HG03097 (cell line): ENCODE results near the gene VANGL2.
"Not testable (repeated sequence)": the region's sequence is repeated elsewhere in the genome, so short reads cannot be mapped to it uniquely, and the experiment has no call there.

Source experiments
- ATAC-seq: cut with Tn5 transposase; IDR thresholded peaks from one replicate; pipeline ENCODE4 v1.9.1; 2021; ENCODE audit not compliant: unreplicated experiment, low FRiP score

Gene VANGL2

DNA sequence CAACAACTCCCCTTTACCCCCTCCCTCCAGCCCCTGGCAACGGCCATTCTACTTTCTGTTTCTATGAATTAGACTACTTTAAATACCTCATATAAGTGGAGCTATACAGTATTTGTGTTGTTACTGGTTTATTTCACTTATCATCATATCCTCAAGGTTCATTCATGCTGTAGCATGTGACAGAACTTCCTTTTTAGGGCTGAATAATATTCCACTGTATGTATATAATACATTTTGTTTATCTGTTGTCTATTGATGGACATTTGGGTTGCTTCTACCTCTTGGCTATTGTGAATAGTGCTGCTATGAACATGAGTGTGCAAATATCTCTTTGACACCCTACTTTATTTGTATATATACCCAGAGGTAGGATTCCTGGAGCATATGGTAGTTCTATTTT lies 31.3 kb upstream of the VANGL2 start:
- ATAC-seq, result no peak

DNA sequence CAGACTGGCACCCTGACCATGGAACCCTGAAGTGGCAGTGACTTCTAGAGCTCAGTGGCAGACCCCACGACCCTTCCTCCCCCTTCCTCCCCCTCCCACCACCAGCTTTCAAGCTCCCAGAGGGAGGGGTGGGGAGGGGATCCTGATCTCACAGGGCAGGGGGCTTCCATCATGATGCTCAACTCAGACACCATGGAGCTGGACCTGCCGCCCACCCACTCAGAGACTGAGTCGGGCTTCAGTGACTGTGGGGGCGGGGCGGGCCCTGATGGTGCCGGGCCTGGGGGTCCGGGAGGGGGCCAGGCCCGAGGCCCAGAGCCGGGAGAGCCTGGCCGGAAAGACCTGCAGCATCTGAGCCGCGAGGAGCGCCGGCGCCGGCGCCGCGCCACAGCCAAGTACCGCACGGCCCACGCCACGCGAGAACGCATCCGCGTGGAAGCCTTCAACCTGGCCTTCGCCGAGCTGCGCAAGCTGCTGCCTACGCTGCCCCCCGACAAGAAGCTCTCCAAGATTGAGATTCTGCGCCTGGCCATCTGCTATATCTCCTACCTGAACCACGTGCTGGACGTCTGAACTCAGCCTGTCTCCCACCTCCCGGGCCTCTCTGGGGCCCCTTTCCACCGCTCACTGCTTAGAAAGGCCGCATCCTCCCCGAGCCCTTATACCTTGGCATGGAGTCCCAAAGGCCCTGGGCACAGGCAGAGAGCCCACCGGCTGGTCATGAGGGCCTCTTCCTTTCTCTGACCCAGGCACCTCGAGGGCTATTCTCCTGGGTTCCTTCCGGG lies 29.6 kb upstream of the VANGL2 start:
- no peak for ATAC-seq

DNA sequence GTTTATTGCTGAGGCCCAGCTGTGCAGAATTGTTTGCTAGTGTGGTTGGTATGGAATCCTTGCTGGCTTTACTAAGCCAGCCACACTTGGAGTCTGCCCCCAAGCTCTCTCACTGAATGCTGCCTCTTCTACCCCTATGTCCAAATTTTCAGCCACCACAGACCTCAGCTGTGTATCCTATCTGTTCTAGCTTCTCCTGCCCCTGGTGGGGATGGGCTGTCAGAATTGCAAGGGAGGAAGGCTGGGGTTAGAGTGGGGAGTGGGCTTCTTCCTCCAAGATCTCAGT lies 29.1 kb upstream of the VANGL2 start:
- no peak for ATAC-seq

DNA sequence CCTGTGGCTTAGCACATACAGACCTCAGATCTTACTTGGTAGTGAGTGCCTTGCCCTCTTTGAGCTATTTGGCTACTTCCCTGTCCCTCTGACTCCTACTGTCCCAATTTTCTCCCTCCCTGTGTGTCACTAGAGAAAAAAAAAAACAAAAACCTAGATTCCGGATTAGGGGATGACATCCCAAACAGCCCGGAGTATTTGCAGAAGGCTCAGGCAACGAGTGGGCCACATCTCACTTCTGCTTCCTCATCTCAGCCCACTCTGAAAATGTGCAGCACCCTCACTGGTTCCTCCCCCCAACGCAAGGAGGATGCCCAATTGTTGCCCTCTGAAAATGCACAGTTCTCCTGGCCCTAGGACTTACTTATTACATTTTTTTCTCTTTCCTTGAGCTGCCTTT lies 28.6 kb upstream of the VANGL2 start:
- no peak for ATAC-seq

DNA sequence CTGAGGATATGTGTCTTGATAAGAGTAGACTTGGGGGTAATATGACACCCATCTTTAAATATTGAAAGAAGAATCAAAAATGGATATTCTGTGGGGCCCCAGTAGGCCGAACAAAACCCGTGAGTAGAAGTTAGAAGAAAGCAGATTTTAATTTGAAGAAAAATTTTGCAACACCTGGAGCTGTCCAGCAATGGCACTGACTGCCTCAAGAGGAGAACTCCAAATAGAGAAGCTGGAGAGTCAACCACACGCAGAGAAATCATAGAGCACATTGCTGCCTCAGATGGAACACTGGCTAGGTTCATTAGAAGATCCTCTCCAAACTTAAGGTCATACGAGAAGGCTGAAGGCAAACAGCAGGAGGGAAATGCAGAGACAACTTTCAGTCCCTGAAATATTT lies 26.7 kb upstream of the VANGL2 start:
- no peak for ATAC-seq

DNA sequence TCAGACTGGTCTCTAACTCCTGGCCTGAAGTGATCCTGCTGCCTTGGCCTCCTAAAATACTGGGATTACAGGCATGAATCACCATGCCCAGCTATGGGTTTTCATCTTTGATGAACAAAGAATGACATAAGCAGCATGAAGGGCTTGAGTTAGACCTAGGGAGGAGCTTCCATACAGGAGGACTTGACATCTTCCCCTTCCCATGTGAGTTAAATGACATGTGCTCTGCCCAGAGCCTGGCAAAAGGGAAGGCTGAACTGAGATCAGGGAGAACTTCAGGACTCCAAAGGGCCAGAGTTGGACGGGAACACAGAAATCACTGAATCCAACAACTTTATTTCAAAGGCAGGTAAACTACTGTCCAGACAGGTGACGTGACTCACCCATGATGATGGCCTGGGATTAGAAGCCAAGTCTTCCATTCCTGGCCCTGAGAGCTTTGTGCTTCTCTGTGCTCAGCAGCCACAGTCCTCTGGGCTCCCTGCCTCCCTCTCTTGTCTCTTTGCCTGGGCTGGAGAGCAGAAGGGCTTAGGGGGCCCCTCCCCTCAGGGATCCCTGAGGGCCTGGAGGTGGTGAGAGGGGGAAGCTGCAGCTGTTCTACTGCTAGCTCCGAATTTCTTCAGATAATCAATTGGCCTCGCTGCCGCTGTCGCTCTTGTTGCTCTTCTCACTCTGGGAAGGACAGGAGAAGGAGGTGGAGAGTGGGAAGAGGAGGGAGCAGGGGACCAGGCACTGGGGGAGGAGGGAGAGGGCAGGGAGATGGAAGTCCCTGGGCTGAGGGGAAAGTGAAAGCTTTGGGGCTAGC lies 25.9 kb upstream of the VANGL2 start:
- ATAC-seq, result no peak

DNA sequence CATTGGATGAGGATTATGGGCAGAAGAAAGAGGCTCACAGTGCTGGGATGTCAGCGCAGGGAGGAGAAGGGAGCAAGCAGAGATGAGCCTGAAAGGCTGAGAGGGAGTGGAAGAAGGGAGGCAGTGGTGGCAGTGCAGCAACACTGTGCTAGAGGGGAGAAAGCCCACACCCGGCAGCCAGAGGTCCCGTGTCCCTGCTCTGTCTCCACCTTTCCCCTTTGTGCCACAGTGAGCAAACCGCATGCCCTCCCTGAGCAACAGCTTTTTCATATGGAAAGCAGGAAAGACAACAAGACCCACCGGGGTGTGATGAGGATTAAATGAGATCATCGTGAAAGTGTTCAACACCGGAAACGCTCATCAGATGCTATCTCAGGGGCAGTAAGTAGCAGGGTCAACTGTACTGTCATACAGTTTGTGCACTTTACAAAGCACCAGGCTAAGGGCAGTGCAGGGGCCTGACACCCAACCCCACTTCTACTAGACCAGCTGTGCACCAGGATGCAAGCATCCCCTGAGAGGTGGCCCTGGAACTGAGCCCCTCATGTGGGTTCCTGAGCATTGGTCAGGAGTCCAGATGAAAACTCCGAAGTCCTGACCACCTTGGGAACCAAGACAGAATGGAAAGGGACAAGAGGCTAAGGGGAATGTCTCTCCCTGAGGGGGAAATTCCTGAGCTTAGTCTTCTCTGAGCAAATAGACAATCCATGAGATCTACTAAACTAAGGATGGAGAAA lies 24.4 kb upstream of the VANGL2 start:
- ATAC-seq, result no peak

DNA sequence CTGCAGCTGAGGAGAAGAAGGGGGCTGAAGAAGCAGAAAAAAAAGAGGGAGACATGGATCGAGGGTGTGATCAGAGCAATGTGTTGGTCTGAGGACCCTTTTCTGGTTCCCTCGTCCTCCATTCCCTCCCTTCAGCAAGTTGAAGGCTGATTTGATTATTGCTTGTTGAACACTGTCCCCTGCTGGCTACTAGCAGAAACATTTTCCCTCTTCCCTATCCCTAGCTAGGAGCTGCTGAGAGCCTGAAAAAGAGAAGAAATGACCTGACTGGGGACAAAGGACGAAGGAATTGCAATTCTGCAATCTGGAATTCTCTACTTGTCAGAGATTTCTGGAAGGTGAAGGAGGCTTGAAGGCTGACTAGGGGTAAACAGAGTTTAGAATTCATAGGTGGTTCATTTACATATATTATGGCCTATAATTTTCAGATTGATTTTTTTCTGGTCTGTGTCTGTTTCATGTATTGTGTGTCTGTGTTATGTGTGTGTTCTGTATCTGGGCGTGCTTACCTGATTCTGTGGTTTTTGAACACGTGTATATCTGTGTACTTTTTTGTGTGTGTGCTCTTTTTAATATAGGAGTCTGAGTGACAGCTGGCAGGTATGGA lies 23.7 kb upstream of the VANGL2 start:
- ATAC-seq, result no peak

DNA sequence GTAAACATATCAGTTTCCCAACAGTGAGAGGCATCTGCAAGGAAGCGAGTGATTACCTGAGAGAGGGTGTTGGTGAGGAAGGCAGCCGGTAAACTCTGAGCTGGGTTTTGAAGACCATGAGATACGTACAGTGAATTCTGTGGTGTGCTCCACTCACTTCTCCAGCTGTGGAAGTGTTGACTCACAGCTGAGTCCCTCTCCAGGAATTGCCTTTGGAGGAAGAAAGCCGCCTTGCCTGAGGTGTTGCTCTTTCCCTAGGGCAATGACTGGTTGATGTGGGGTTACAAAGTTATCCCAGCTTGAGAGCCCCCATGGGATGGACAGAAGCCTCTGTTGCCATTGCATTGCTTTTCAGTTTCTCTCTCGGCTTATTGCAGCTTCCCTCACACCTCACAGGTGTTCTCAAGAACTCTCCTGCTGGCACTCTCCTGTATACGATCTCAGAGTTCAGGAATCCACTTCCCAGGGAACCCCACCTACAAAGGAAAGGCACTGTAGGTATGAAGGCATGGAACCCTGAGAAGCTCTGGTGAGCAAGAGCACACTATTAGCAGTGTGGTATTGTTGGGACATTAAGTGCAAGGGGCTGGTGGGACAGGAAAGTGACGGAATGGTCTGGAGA lies 22.7 kb upstream of the VANGL2 start:
- ATAC-seq, result no peak

DNA sequence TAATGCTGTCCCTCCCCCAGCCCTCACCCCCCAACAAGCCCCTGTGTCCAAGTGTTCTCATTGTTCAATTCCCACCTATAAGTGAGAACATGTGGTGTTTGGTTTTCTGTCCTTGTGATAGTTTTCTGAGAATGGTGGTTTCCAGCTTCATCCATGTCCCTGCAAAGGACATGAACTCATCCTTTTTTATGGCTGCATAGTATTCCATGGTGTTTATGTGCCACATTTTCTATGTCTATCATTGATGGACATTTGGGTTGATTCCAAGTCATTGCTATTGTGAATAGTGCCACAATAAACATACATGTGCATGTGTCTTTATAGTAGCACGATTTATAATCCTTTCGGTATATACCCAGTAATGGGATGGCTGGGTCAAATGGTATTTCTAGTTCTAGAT lies 15.6 kb upstream of the VANGL2 start:
- not testable (repeated sequence) for ATAC-seq

DNA sequence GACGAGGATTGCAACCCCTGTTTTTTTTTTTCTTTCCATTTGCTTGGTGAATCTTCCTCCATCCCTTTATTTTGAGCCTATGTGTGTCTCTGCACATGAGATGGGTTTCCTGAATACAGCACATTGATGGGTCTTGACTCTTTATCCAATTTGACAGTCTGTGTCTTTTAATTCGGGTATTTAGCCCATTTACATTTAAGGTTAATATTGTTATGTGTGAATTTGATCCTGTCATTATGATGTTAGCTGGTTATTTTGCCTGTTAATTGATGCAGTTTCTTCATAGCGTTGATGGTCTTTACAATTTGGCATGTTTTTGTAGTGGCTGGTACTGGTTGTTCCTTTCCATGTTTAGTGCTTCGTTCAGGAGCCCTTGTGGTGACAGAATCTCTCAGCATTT lies 12.0 kb upstream of the VANGL2 start:
- ATAC-seq, result not testable (repeated sequence)

DNA sequence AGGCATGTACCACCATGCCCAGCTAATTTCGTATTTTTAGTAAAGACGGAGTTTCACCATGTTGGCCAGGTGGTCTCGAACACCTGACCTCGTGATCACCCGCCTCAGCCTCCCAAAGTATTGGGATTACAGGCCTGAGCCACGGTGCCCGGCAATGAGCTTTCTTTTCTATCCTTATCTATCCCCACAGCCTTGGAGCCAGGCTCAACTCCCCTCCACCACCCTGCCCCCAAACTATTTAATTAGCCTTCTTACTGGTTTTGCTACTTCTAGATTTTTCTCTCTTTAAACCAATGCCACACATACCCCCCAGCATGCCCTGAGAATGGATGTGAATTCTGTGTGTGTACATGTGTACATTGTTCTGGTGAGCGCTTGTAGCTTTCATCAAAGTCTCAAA lies 5.7 kb upstream of the VANGL2 start:
- ATAC-seq, result no peak

DNA sequence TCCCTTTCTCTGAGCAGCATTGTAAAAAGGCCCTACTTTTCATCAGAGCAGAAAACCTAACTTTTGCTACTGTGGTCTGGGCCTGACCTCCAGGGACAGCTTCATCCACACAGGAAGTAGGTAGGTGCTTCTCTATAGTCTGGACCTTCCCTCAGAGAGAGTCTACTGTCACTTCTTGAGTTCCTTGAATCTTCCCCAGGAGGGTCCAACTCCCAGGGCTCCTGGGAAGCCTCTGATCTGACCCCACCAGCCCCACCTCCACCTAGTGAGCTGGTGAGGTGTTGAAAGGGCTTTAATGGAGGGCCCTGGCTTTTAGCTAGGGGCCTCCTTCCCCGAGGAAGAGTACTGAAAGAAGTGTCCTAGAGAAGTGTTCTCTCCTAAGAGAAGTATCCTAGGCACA lies 2.7 kb upstream of the VANGL2 start:
- no peak for ATAC-seq

DNA sequence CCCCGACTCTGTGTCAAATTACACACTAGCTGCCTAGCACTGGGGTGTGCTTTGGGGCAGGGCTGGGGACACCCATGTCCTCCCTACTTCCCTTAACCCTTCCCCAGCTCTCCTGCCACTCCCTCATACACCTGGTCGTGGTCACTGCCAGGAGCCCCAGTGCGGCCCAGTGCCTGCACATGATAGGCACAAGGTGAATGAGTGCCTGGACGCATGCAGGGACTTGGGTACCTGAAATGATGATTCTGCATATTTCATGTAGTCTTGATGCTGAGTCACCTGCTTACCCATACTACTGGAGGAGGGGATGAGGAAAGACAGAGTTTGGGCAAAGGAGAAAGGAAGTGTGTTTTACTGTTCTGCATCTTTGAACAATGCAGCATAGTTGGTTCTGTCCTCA lies 1.5 kb upstream of the VANGL2 start:
- ATAC-seq, result no peak

DNA sequence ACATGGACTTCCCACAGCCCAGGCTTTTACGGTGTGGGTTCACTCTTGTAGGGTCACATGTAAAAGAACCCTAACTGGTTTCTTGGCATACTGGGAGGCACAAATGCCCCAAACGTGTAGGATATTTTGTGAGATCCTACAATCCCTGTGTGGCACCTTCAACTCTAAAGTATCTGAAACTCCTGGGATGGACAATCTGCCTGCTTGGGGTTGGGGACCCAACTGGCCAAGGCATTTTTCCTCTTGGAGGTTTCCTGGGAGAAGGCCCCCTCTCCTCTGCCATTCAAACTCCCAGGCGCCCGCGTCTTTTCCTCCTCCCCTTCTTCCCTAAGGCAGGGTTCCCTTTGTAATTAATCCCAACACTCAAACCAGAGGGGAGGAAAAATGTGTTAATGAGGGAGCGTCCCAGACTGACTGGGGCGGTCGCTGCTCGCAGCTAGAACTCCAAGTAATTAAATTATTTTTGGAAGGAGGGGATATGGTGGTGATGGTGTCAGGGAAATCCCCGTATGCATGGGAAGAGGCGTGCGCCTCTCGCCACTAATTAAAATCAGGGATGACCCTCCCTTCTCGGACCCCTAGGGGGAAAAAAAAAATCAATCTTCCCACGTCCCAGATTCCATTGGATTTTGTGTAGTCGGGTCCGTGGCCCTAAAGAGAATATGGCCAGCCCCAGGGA lies 681 bp upstream of the VANGL2 start:
- ATAC-seq, result no peak

DNA sequence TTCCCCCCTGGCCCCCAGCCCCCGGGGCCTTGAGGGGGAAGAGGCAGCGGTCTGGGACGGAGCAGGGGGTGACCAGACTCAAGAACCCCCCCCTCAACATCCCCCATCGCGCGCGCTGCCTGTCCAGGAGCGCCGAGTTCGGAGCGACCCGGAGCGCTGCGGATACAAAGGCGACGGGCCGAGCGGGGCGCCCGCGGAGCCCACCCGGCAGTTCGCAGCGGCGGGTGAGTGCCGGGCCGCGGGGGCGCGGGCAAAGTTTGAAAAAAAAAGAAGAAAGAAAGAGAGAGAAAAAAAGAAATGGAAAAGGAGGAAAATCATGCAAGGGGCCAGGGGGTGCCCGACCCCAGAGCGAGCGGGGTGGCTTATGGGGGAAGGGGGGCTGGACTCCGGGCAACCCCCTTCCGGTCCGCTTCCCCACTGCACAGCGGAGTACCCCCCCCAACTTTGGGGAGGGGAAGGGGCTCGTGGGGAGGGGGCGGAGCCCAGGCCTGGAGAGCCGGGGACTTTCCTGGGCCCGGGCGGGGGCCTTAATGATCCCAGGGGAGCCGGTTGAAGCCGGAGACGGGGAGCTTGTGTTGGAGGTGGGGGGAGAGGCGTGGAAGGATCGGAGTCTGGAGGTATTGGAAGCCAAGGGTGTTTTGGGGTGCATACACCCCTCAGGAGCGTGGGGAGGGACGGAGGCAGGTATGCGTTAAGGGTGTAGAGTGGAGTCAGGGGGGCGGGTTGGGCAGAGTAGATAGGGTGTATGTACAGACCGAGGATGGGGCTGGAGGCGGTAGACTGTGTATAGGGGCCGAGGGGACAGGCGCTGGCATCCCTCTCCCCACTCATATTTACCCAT lies 502 bp downstream of the VANGL2 start:
- no peak for ATAC-seq

DNA sequence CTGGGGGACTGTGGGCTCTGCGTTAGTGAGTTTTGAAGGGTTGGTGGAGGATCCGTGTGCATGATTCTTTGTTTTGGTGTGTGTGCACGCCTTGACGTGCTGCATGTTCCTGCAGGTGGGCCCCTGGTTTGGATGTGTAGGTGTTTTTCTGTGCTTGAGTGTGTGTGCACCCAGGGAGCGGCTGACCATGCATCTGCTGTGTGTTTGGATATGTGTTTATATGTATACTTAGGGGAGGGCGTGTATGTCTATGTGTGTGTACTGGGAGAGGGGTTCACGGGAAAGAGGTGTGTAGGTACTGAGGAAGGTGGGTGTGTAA lies 1.1 kb downstream of the VANGL2 start:
- no peak for ATAC-seq

DNA sequence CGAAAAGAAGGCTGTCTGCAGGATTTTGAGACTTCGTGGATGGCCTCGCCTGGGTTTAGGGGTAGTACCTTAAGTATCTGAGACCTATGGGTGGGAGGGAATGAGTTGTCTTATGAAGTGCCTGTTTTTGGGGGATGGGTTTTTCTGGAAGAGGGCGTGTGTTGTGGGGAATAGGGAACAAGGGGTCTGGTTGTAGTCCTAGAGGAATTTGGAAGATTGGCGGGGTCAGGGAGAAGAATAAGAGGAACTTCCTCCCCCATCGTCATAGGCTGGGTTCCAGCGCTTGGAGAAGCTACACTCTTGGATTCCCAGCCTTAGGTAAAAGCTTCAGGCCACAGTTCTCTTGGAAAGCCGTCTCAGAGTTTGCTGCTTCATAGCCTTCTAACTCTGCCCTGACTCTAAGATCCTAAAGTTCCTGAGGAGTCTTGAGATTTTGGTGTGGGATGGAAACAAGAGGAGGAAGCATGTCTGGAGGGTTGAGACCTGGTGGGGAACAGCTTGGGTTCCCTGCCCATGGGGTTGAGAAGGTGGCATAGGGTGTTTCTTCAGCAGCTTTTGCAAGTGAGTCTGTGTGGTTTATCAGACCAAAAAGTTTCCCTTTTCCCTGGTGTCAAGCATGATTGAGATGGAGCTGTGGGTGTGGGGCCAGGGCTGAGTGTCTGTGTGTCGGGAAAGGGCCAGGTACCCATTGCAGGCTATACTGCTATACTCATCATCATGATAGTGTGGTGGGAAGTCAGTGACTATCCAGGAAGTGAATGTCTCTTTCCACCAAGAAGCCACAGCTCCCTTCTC lies 1.8 kb downstream of the VANGL2 start:
- no peak for ATAC-seq

DNA sequence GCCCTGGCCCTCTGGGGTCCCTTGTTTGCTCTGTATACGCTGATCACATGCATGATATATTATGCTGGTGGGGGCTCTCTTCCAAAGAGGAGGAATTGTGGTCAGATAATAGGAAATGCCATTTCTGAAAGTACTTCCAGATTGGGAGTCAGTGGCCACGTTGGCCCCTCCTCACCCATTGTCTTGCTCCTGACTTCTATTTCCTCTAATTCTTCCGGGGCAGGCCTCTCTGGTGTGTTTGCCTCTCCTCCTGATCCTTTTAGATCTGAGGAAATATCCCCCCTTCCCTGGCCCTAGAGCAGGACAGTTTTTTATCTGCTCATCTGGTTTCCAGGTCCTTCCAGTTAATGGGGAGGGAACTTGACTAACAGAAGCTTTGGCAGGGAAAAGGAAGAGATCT lies 2.9 kb downstream of the VANGL2 start:
- ATAC-seq, result no peak
